HG03139 (cell line): ENCODE results near the gene DLG2.
A peak's percentile ranks its signal among the peaks of the same experiment; 100 is the strongest.

Experiments
- ATAC-seq: cut with Tn5 transposase; IDR thresholded peaks from one replicate; pipeline ENCODE4 v1.9.1; 2021; ENCODE audit not compliant: unreplicated experiment

DLG2 gene

GRCh38 chr11:84590106-84590505, 1037.0 kb downstream of the DLG2 start:
- no peak for ATAC-seq

- no peak for ATAC-seq
Measured at GRCh38 chr11:84588131-84588829, 1038.9 kb downstream of the DLG2 start.

- no peak for ATAC-seq
Measured at GRCh38 chr11:84583106-84583505, 1044.0 kb downstream of the DLG2 start.

GRCh38 chr11:84581083-84581482, 1046.1 kb downstream of the DLG2 start:
- ATAC-seq: no peak

GRCh38 chr11:84580428-84580827, 1046.7 kb downstream of the DLG2 start:
- no peak for ATAC-seq

- ATAC-seq: no peak
Measured at GRCh38 chr11:84573868-84574267, 1053.3 kb downstream of the DLG2 start.

- ATAC-seq: no peak
Measured at GRCh38 chr11:84566671-84567070, 1060.5 kb downstream of the DLG2 start.

GRCh38 chr11:84564867-84565184, 1062.3 kb downstream of the DLG2 start:
- ATAC-seq: no peak

- ATAC-seq: peak; percentile 88
Measured at GRCh38 chr11:84564180-84564866, 1062.8 kb downstream of the DLG2 start.

GRCh38 chr11:84563356-84563755, 1063.8 kb downstream of the DLG2 start:
- no peak for ATAC-seq

GRCh38 chr11:84560206-84560605, 1066.9 kb downstream of the DLG2 start:
- ATAC-seq: no peak

GRCh38 chr11:84558085-84558905, 1068.8 kb downstream of the DLG2 start:
- peak; percentile 93 for ATAC-seq

GRCh38 chr11:84552791-84553190, 1074.4 kb downstream of the DLG2 start:
- ATAC-seq: no peak

- ATAC-seq: peak; percentile 95
Measured at GRCh38 chr11:84549217-84549616, 1077.9 kb downstream of the DLG2 start.

GRCh38 chr11:84544566-84544965, 1082.6 kb downstream of the DLG2 start:
- ATAC-seq: no peak

- no peak for ATAC-seq
Measured at GRCh38 chr11:84543367-84544159, 1083.6 kb downstream of the DLG2 start.

GRCh38 chr11:84541731-84542340, 1085.3 kb downstream of the DLG2 start:
- ATAC-seq: no peak

GRCh38 chr11:84536456-84536855, 1090.7 kb downstream of the DLG2 start:
- ATAC-seq: no peak

- ATAC-seq: no peak
Measured at GRCh38 chr11:84532364-84532763, 1094.8 kb downstream of the DLG2 start.

- ATAC-seq: no peak
Measured at GRCh38 chr11:84526250-84526649, 1100.9 kb downstream of the DLG2 start.
